ENCODE results near the gene TRAPPC10.

The TRAPPC10 gene, protein sequence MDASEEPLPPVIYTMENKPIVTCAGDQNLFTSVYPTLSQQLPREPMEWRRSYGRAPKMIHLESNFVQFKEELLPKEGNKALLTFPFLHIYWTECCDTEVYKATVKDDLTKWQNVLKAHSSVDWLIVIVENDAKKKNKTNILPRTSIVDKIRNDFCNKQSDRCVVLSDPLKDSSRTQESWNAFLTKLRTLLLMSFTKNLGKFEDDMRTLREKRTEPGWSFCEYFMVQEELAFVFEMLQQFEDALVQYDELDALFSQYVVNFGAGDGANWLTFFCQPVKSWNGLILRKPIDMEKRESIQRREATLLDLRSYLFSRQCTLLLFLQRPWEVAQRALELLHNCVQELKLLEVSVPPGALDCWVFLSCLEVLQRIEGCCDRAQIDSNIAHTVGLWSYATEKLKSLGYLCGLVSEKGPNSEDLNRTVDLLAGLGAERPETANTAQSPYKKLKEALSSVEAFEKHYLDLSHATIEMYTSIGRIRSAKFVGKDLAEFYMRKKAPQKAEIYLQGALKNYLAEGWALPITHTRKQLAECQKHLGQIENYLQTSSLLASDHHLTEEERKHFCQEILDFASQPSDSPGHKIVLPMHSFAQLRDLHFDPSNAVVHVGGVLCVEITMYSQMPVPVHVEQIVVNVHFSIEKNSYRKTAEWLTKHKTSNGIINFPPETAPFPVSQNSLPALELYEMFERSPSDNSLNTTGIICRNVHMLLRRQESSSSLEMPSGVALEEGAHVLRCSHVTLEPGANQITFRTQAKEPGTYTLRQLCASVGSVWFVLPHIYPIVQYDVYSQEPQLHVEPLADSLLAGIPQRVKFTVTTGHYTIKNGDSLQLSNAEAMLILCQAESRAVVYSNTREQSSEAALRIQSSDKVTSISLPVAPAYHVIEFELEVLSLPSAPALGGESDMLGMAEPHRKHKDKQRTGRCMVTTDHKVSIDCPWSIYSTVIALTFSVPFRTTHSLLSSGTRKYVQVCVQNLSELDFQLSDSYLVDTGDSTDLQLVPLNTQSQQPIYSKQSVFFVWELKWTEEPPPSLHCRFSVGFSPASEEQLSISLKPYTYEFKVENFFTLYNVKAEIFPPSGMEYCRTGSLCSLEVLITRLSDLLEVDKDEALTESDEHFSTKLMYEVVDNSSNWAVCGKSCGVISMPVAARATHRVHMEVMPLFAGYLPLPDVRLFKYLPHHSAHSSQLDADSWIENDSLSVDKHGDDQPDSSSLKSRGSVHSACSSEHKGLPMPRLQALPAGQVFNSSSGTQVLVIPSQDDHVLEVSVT

DNA sequence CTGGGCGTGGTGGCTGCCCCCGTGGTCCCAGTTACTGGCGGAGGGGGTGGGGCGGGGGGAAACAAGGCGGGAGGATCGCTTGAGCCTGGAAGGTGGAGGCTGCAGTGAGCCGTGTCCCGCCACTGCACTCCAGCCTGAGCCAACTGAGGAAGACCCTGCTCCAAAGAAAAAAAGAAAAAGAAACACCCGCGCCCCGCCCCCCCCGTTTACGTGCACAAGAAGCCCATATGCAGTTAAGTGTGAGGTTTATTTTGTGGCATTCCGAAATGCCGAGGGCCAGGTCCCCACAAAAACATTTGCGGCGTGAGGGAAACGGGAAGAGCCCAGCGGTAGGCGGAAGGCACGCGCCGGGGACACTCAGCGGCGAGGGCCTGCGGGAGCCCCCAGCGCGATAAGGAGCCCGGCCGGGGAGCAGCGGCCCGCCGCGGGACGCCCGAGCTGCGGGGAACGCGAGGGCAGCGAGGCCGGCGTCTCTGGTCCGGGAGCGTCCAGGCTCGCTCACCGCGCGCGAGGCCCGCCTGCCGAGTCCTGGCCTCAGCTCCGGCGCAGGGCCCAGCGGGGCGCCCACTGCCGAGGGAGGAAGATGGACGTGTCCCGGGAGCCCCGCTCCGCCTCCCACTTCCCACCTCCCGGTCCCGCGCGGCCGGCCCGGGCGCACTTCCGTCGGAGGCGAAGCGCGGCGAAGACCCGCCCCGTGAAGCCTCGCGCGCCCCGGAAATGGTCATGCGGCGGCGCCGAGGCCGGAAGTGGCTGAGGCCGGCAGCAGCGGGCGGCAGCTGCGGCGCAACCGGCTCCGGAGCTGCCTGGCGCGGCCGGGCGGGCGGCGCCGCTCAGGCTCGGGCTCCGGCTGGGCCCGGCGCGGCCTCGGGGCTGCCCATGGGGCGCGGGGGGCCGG is at the start of gene TRAPPC10:
Gene TRAPPC10, plus strand, starts transcription at position 731 of the 895 bp plus-strand sequence. CDS start 185 bp downstream, outside the sequence.
- TF ChIP-seq, protein P1, sequence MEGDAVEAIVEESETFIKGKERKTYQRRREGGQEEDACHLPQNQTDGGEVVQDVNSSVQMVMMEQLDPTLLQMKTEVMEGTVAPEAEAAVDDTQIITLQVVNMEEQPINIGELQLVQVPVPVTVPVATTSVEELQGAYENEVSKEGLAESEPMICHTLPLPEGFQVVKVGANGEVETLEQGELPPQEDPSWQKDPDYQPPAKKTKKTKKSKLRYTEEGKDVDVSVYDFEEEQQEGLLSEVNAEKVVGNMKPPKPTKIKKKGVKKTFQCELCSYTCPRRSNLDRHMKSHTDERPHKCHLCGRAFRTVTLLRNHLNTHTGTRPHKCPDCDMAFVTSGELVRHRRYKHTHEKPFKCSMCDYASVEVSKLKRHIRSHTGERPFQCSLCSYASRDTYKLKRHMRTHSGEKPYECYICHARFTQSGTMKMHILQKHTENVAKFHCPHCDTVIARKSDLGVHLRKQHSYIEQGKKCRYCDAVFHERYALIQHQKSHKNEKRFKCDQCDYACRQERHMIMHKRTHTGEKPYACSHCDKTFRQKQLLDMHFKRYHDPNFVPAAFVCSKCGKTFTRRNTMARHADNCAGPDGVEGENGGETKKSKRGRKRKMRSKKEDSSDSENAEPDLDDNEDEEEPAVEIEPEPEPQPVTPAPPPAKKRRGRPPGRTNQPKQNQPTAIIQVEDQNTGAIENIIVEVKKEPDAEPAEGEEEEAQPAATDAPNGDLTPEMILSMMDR (IDR thresholded peaks at IDR 0.05; ENCODE audit: control insufficient read depth, extremely low read depth, insufficient read depth): no peak
- peak; percentile 35 for DNase-seq (ENCODE audit: low read depth)
- peak within 1 kb of the TSS; percentile 83 for H3K4me3 ChIP-seq (ENCODE audit: low read depth, low read length)

DNA sequence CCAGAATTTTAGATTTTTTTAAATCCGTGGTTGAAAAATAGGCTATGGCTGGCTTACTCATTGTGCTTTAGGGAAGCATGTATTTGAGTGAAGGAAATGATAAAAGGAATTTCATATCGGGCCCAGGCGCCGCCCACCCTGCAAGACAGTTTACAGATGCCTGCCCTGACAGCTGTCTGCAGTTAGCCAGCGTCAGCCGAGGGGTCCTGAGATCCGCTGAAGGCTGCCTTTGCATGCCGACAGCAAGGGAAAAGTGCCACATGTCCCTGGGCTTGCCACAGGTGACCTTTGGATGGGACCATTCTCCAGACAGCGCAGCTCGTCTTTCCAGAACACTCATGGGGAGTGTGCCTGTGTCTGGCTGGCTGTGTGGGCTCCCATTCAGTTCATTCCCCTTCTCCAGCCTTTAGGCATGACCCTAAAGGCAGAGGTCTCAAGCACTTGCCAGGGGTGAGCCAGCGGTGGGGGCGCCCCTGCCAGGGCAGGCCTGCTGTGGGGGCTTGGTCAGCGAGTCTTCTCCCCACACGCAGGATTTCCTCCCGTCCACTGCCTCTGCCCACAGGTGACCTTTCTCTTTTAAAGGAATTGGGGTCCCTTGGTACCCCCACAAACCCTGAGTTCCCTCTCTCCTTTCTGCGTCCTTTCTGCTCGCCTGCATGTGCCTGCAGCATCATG is 46.1 kb upstream of the TRAPPC10 start:
- no peak for DNase-seq (ENCODE audit: low read depth)

DNA sequence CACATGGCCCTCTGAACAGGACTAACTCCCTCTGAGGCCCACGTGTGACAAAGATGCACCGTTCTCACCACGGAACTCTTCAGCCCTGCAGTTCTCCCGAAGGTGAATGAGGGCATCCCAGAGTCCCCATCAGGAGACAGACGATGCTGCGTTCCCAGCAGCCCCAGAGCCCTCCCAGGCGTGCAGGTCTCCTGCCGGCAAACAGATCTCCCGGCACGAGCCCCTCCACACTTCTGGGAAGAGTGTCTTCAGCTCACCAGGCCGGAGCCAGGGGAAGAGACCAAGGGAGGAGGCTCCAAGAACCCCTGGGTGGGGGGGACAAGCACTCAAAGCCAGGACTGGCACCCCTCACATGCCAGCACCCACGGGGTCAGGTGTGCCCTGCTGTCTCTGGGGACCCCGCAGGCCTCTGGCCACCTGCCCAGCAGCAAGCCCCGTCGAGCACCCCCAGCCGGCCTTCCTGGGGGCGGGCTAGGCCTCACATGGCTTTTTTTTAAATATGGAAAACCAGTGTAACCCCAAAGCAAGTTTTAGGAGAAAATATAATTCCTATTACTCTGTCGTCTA is 45.1 kb upstream of the TRAPPC10 start:
- no peak overlapping the region for H3K4me3 ChIP-seq (ENCODE audit: low read depth, low read length)
- TF ChIP-seq, protein P1 (IDR thresholded peaks at IDR 0.05; ENCODE audit: control insufficient read depth, extremely low read depth, insufficient read depth): no peak
- DNase-seq (ENCODE audit: low read depth): no peak

More for the DNA sequence above, 46.1 kb upstream of the TRAPPC10 start:
- H3K4me3 ChIP-seq (ENCODE audit: low read depth, low read length): no peak overlapping the region
- TF ChIP-seq, protein P1 (IDR thresholded peaks at IDR 0.05; ENCODE audit: control insufficient read depth, extremely low read depth, insufficient read depth): no peak

DNA sequence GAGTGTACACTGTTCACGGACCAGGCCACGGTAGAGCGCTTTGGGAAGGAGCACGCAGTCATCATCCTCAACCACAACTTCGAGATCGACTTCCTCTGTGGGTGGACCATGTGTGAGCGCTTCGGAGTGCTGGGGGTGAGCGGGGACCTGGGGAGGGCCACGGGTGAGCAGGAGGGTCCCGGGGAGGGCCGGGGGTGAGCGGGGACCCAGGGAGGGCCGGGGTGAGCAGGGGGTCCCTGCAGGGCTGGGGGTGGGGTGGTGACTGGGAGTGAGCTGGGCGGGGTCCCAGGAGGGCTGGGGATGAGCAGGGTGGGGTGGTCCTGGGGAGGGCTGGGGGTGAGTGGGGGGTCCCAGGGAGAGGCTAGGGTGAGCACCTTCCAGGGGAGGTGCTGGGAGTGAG is 44.1 kb upstream of the TRAPPC10 start:
- H3K4me3 ChIP-seq (ENCODE audit: low read depth, low read length): no peak overlapping the region
- TF ChIP-seq, protein P1 (IDR thresholded peaks at IDR 0.05; ENCODE audit: control insufficient read depth, extremely low read depth, insufficient read depth): no peak

DNA sequence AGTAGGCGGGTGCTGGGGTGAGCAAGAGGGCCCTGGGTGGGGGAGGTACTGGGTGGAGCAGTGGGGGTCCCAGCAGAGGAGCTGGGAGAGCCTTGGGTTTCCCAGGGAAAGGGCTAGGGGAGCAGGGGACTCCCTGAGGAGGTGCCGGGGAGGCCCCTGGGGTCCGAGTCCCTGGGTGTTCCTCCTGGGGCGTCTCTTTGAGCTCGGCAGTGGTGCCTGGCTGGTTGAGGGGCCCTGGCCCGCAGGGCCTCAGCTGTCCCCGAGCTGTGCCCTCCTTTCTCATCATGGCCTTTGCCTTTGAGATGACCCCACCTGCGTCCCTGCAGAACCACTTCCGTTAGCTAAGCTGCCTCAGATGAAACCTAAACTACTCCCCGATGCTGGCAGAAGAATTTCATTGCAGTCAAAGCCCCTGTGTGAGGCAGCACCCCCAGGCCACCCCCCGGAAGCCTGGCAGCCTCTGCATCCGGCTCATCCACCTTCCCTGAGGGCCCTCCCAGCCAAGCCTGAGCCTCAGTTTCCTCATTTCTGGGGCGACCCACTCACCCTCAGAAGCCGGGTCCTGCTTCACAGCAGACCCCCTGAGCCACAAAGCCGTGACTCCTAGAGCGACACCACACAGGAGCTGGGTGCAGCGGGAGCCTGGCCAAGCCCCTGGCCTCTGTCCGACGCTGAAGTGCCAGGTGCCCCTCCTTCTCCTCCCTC is 43.5 kb upstream of the TRAPPC10 start:
- DNase-seq (ENCODE audit: low read depth): no peak
- no peak overlapping the region for H3K4me3 ChIP-seq (ENCODE audit: low read depth, low read length)
- TF ChIP-seq, protein P1 (IDR thresholded peaks at IDR 0.05; ENCODE audit: control insufficient read depth, extremely low read depth, insufficient read depth): no peak

More for the DNA sequence above, 44.1 kb upstream of the TRAPPC10 start:
- DNase-seq (ENCODE audit: low read depth): no peak

Data from LNCaP clone FGC (cell line).